Gastroesophageal sphincter (tissue), 4 donors: Measurements from ENCODE around the gene TNNI3K. TPM values are rescaled to one million over a fixed set of nuclear protein-coding genes. Genes with fewer than 3 reads are reported as not detected.

Experiments used
- ATAC-seq: fragments of 150-250 bp; one replicate; pipeline ENCODE4 v1.9.1; 2016; ENCODE audit warnings: mild to moderate bottlenecking, moderate library complexity
- H3K27ac ChIP-seq, 4 donors: fragments of 200-600 bp; sonication (generic) in 3 of 4; 1 replicate in 3 of 4; 2 replicates in 1 of 4; pipeline ENCODE4 v1.5.1; 2016 to 2019
- H3K27me3 ChIP-seq: fragments of 200-600 bp; sonication (generic); one replicate; pipeline ENCODE4 v1.5.1; 2019
- H3K36me3 ChIP-seq, 2 donors: fragments of 200-600 bp; sonication (generic); one replicate each; pipeline ENCODE4 v1.5.1; 2019; ENCODE audit warnings: control low read depth in 1 of 2
- H3K4me1 ChIP-seq, 3 donors: fragments of 200-600 bp; sonication (generic); 1 replicate in 2 of 3; 2 replicates in 1 of 3; pipeline ENCODE4 v1.5.1; 2016 to 2019; ENCODE audit warnings: control low read depth in 2 of 3
- H3K4me3 ChIP-seq, 2 donors: fragments of 200-600 bp; sonication (generic); one replicate each; pipeline ENCODE4 v1.5.1; 2019; ENCODE audit warnings: mild to moderate bottlenecking in 1 of 2, moderate library complexity in 1 of 2
- H3K9me3 ChIP-seq, 3 donors: fragments of 200-600 bp; sonication (generic); one replicate each; pipeline ENCODE4 v1.5.1; 2017 to 2019; ENCODE audit warnings: control low read depth in 2 of 3
- EP300 ChIP-seq: sonication (generic); formaldehyde crosslinking; IDR thresholded peaks from one replicate; pipeline ENCODE4 v1.6.1; 2017; ENCODE audit warnings: antibody characterized with exemption, mild to moderate bottlenecking
- POLR2A ChIP-seq, 2 donors: fragments of 450-650 bp; IDR thresholded peaks; one replicate each; pipeline ENCODE4 v1.6.1; 2017; ENCODE audit warnings: antibody characterized with exemption in 2 of 2, mild to moderate bottlenecking in 2 of 2, moderate library complexity in 1 of 2
- POLR2AphosphoS5 ChIP-seq: sonication (generic); formaldehyde crosslinking; IDR thresholded peaks from one replicate; pipeline ENCODE4 v1.6.1; 2017; ENCODE audit warnings: antibody characterized with exemption
- WGBS, 2 donors: methylation state at CpG; one replicate each; pipeline ENCODE4 v1.1.5; 2018; ENCODE audit warnings: low coverage in 1 of 2; 5-methylcytosine and 5-hydroxymethylcytosine counted together
- total RNA-seq, 4 donors: library from RNA; depleted of rRNA; stranded (reverse); fragments of >200 nt; gene quantifications; one replicate each; pipeline ENCODE4 v1.1.0, GENCODE V29; 2016
- TF ChIP-seq, protein P1 (sequence below), 4 experiments: fragments of 200-600 bp in 2 of 4; fragments of 450-650 bp in 2 of 4; sonication (generic) in 1 of 4; IDR thresholded peaks; one replicate each; pipeline ENCODE4 v1.5.1; 2017 to 2019; ENCODE audit warnings: antibody characterized with exemption in 4 of 4, mild to moderate bottlenecking in 2 of 4, moderate library complexity in 2 of 4

The TNNI3K gene
- total RNA-seq, 4 donors from 2014 or later = 0.32 to 3.9 (median 2.9) TPM

DNA sequence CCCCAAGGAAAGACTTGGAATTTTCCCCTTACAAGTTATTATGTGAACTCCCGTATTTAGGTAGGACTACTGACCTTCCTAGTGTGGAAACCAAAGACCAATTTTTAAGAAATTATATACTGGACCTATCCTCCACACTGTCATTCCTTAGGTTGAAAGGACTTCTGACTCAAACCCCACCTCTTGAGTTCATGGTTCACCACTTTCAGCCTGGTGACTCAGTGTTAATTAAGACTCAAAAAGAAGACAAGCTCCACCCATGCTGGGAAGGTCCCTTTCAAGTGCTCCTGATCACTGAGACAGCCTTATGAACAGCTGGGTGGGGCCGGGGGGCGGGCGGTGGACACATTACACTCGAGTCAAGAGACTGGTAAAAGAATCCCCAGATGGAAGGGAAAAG is 164.1 kb downstream of the TNNI3K start:
- 60 to 100% methylated on average over 1 of the region's 5 CpGs for WGBS, 2 donors
- Histone ChIP-seq H3K27me3 (no peaks in the 10 kb centered on the region), H3K36me3 (no peaks in the 10 kb centered on the region), H3K4me3 (no peak overlapping the region), H3K4me1 (peaks cover 0 to 15% (median 0%) of the 10 kb centered on the region in 3 donors), H3K27ac (no peak overlapping the region), H3K9me3 (peaks cover 0 to 4% (median 0%) of the 10 kb centered on the region in 3 donors)
- ATAC-seq = no peak
- TF ChIP-seq POLR2A (IDR thresholded peaks at IDR 0.05) (no peak), POLR2AphosphoS5 (no peak), EP300 (no peak)
- TF ChIP-seq, protein P1, sequence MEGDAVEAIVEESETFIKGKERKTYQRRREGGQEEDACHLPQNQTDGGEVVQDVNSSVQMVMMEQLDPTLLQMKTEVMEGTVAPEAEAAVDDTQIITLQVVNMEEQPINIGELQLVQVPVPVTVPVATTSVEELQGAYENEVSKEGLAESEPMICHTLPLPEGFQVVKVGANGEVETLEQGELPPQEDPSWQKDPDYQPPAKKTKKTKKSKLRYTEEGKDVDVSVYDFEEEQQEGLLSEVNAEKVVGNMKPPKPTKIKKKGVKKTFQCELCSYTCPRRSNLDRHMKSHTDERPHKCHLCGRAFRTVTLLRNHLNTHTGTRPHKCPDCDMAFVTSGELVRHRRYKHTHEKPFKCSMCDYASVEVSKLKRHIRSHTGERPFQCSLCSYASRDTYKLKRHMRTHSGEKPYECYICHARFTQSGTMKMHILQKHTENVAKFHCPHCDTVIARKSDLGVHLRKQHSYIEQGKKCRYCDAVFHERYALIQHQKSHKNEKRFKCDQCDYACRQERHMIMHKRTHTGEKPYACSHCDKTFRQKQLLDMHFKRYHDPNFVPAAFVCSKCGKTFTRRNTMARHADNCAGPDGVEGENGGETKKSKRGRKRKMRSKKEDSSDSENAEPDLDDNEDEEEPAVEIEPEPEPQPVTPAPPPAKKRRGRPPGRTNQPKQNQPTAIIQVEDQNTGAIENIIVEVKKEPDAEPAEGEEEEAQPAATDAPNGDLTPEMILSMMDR (IDR thresholded peaks at IDR 0.05) = no peak

DNA sequence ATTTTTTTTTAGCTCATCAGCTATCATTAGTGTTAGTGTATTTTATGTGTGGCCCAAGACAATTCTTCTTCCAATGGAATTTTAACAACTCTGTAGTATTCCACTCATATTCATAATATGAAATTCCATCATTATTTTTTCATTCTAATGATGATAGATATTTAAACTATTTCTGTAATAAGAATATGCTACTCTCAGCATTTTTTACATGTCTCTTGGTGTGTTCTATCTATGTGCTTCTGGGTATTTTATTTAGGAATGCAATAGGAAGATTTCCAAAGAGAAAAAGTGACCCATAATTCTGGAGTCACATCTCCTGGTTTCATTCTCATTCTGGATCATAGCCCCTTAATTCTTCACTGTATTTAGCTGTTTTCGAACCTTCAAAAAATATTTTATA is 167.7 kb downstream of the TNNI3K start:
- H3K36me3 ChIP-seq = no peaks in the 10 kb centered on the region
- no peaks in the 10 kb centered on the region for H3K4me1 ChIP-seq
- no peak overlapping the region for H3K4me3 ChIP-seq
- ATAC-seq = no peak
- no peaks in the 10 kb centered on the region for H3K27me3 ChIP-seq
- TF ChIP-seq, protein P1 (IDR thresholded peaks at IDR 0.05) = no peak
- TF ChIP-seq POLR2A (IDR thresholded peaks at IDR 0.05) = no peak
- no peak overlapping the region for H3K27ac ChIP-seq
- H3K9me3 ChIP-seq = peaks cover 0 to 4% (median 0%) of the 10 kb centered on the region in 3 donors
- WGBS, 2 donors = 86 to 87% methylated on average over 1 of the region's 1 CpG

DNA sequence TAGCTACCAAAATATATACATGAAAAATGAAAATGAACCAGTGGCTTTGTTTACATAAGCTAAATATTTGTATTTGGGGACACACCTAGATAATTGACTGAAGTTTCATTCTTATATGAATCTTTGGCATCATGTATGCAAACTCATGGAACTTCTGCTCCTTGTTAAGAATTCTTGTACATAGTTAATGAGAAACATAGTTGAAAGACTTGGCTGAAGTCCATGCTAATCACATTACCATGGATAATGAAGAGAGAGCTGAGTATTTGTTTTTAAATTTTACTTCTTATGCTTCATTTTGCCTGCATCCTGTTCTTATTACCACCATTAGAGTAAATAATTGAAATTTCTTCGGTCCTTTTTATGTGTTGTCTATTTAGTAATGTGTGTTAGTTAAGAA is 168.4 kb downstream of the TNNI3K start:
- peaks cover 0 to 4% (median 0%) of the 10 kb centered on the region in 3 donors for H3K9me3 ChIP-seq
- no peak overlapping the region for H3K4me3 ChIP-seq
- H3K27me3 ChIP-seq = no peaks in the 10 kb centered on the region
- H3K4me1 ChIP-seq = no peaks in the 10 kb centered on the region
- WGBS, 2 donors = 88% methylated on average over 1 of the region's 1 CpG; no CpG with 5 or more reads in 1 of the 2 donors
- no peaks in the 10 kb centered on the region for H3K36me3 ChIP-seq
- no peak overlapping the region for H3K27ac ChIP-seq
- no peak for ATAC-seq
- no peak for TF ChIP-seq POLR2AphosphoS5
- TF ChIP-seq EP300 = no peak

DNA sequence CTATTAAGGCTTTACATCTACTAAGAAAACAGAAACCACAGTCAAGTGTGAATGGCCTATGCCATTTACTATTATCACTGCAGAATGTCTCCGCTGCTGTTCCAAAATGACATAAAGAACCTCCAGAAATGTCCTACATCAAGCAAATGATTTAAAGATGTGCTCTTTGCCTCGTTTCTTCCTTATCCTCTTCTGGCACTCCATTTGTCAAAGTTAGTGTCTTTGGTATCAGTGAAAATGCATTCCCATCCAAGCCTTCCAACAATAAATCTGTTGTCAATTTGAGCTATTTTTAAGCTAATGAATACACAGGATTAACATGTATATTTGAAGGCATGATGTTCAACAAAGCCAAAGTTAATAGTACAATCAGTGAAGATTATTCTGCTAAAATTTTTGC is 171.6 kb downstream of the TNNI3K start:
- no peak overlapping the region for H3K4me3 ChIP-seq
- TF ChIP-seq EP300 = no peak
- H3K27me3 ChIP-seq = no peaks in the 10 kb centered on the region
- no peak for ATAC-seq
- 36 to 55% methylated on average over 1 to 2 of the region's 2 CpGs for WGBS, 2 donors
- no peak overlapping the region for H3K27ac ChIP-seq
- no peaks in the 10 kb centered on the region for H3K36me3 ChIP-seq
- peaks cover 0 to 4% (median 0%) of the 10 kb centered on the region in 3 donors for H3K9me3 ChIP-seq
- H3K4me1 ChIP-seq = no peaks in the 10 kb centered on the region

DNA sequence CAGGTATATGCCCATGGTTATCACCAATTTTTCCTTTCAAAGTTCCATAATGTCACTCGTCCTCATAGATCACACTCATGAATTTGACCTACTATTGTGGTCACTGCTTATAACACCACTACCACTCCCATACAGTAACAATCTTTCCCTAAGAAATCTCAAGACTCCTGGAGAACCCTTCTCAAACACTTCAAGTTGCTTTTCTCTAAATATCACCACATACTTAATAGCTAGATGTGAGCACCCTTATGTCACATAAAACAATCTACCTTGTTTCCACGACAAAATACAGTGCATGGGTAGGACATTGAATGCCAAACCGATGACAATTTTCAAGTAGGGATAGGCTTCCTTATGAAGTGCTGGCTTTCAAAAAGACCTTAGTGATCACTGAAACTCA is 172.7 kb downstream of the TNNI3K start:
- ATAC-seq = no peak

DNA sequence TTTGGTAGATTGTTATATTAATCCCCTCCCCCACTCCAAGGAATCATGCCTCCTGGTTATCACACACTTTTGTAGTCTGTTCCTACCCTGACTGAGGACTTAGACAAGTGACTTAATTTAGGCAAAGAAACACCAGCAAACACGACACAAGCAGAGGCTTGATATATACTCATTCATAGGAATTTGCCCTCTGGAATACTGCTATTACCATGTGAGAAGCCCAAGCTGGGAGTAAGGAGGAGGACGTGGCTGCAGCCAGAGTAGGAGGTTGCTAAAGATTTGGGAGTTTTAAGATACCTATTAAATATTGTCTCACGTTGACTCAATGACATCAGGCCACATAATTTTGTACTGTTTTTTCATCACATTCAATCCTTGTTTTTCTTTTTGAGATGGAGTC is 177.1 kb downstream of the TNNI3K start:
- Histone ChIP-seq H3K27ac (no peak overlapping the region), H3K9me3 (no peaks in the 10 kb centered on the region), H3K4me1 (no peaks in the 10 kb centered on the region), H3K27me3 (no peaks in the 10 kb centered on the region), H3K36me3 (no peaks in the 10 kb centered on the region), H3K4me3 (no peak overlapping the region)
- no peak for ATAC-seq
- 62 to 63% methylated on average over 3 of the region's 3 CpGs for WGBS, 2 donors
- TF ChIP-seq POLR2AphosphoS5 (no peak), EP300 (no peak), POLR2A (IDR thresholded peaks at IDR 0.05) (no peak)
- TF ChIP-seq, protein P1 (IDR thresholded peaks at IDR 0.05) = no peak

More for the DNA sequence above, 172.7 kb downstream of the TNNI3K start:
- H3K27ac ChIP-seq = no peak overlapping the region
- no peaks in the 10 kb centered on the region for H3K36me3 ChIP-seq
- no peaks in the 10 kb centered on the region for H3K9me3 ChIP-seq
- WGBS, 2 donors = 81 to 83% methylated on average over 3 of the region's 3 CpGs
- H3K4me1 ChIP-seq = no peaks in the 10 kb centered on the region
- H3K27me3 ChIP-seq = no peaks in the 10 kb centered on the region
- H3K4me3 ChIP-seq = no peak overlapping the region
- TF ChIP-seq EP300 = no peak
- TF ChIP-seq POLR2AphosphoS5 = no peak
- TF ChIP-seq, protein P1 (IDR thresholded peaks at IDR 0.05) = no peak
- no peak for TF ChIP-seq POLR2A (IDR thresholded peaks at IDR 0.05)
